Measurements from ENCODE around the gene RYR2. TPM values are rescaled to one million over a fixed set of nuclear protein-coding genes. Genes with fewer than 3 reads are reported as not detected.

The RYR2 gene
- total and polyA plus RNA-seq, 8 donors = 0.25 to 33.5 (median 2.5) TPM

DNA sequence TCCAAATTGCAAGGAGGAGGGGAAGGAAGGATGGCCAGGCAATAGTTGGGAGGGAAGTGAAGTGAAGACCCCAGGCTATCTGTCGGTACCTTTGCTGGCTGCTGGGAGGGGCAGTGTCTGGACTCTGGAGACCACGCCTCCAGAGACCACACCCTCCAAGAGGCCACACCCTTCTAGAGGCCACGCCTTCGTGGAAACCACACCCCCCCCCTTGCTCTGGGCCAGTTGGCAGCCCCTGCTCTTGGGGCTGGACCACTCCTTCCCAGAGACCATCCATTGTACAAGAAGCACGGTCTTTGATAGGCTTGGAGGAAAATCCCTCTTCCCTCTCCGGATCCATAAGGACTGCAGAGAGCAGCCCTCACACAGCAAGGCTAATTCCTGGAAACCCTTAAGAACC is 73.1 kb downstream of the RYR2 start:
- intact Hi-C loops (cut with DNase I; ENCODE audit: low total_unique reads) = no loop called here
- H3K27ac ChIP-seq = no peak overlapping the region
- 66 to 83% (median 69%) methylated on average over 5 to 6 of the region's 6 CpGs for WGBS, 5 donors
- H3K4me1 ChIP-seq = no peaks in the 10 kb centered on the region
- H3K9me3 ChIP-seq = no peaks in the 10 kb centered on the region
- no peaks in the 10 kb centered on the region for H3K36me3 ChIP-seq
- H3K27me3 ChIP-seq = no peaks in the 10 kb centered on the region
- TF ChIP-seq POLR2AphosphoS5 (IDR thresholded peaks at IDR 0.05) = no peak
- TF ChIP-seq, protein P1, sequence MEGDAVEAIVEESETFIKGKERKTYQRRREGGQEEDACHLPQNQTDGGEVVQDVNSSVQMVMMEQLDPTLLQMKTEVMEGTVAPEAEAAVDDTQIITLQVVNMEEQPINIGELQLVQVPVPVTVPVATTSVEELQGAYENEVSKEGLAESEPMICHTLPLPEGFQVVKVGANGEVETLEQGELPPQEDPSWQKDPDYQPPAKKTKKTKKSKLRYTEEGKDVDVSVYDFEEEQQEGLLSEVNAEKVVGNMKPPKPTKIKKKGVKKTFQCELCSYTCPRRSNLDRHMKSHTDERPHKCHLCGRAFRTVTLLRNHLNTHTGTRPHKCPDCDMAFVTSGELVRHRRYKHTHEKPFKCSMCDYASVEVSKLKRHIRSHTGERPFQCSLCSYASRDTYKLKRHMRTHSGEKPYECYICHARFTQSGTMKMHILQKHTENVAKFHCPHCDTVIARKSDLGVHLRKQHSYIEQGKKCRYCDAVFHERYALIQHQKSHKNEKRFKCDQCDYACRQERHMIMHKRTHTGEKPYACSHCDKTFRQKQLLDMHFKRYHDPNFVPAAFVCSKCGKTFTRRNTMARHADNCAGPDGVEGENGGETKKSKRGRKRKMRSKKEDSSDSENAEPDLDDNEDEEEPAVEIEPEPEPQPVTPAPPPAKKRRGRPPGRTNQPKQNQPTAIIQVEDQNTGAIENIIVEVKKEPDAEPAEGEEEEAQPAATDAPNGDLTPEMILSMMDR (IDR thresholded peaks at IDR 0.05) = no peak
- no peak for TF ChIP-seq EP300 (IDR thresholded peaks at IDR 0.05)
- TF ChIP-seq POLR2A (IDR thresholded peaks at IDR 0.05) = no peak
- no peak for DNase-seq
- no peak overlapping the region for H3K4me3 ChIP-seq

GRCh38 chr1:237119091-237119490 is 77.1 kb downstream of the RYR2 start:
- Histone ChIP-seq H3K4me3 (no peak overlapping the region), H3K27me3 (no peaks in the 10 kb centered on the region), H3K4me1 (no peaks in the 10 kb centered on the region), H3K9me3 (no peaks in the 10 kb centered on the region), H3K36me3 (no peaks in the 10 kb centered on the region), H3K27ac (no peak overlapping the region)
- WGBS, 5 donors = 79 to 90% (median 85%) methylated on average over 6 of the region's 6 CpGs
- no peak for TF ChIP-seq POLR2A (IDR thresholded peaks at IDR 0.05)
- TF ChIP-seq EP300 (IDR thresholded peaks at IDR 0.05) = no peak
- TF ChIP-seq POLR2AphosphoS5 (IDR thresholded peaks at IDR 0.05) = no peak
- TF ChIP-seq, protein P1 (IDR thresholded peaks at IDR 0.05) = no peak
- DNase-seq = no peak
- intact Hi-C loops (cut with DNase I; ENCODE audit: low total_unique reads) = no loop called here

DNA sequence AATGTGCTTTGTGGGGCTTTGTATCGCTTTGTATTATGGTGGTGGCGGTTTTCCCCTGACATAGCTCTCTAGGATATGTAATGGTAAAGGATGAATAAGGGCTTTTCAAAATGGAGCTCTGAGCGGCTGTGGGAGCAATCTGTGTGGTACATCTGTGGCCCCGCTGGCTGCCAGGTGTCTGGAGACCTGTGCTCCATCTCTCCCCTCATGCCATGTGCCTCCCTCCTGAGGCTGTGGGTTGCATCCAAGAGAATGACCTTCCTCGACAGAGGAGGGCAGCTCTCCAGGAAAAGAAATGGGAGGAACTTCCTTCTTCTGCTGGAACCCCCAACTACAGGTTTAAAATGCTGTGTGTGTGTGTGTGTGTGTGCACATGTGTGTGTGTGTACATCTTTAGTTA is 78.7 kb downstream of the RYR2 start:
- H3K4me3 ChIP-seq = no peak overlapping the region
- no peaks in the 10 kb centered on the region for H3K27me3 ChIP-seq
- intact Hi-C loops (cut with DNase I; ENCODE audit: low total_unique reads) = no loop called here
- no peak for DNase-seq
- WGBS, 5 donors = 75 to 88% (median 81%) methylated on average over 5 of the region's 5 CpGs
- H3K9me3 ChIP-seq = no peaks in the 10 kb centered on the region
- no peaks in the 10 kb centered on the region for H3K36me3 ChIP-seq
- TF ChIP-seq EP300 (IDR thresholded peaks at IDR 0.05) (no peak), POLR2A (IDR thresholded peaks at IDR 0.05) (no peak), POLR2AphosphoS5 (IDR thresholded peaks at IDR 0.05) (no peak)
- TF ChIP-seq, protein P1 (IDR thresholded peaks at IDR 0.05) = no peak
- H3K4me1 ChIP-seq = no peaks in the 10 kb centered on the region
- H3K27ac ChIP-seq = no peak overlapping the region

GRCh38 chr1:237124856-237125462 is 83.0 kb downstream of the RYR2 start:
- Histone ChIP-seq H3K9me3 (no peaks in the 10 kb centered on the region), H3K4me3 (no peak overlapping the region), H3K36me3 (no peaks in the 10 kb centered on the region), H3K4me1 (no peaks in the 10 kb centered on the region), H3K27me3 (no peaks in the 10 kb centered on the region), H3K27ac (no peak overlapping the region)
- WGBS, 5 donors = 63 to 78% (median 66%) methylated on average over 10 of the region's 10 CpGs
- intact Hi-C loops (cut with DNase I; ENCODE audit: low total_unique reads) = no loop called here
- no peak for DNase-seq
- TF ChIP-seq, protein P1 (IDR thresholded peaks at IDR 0.05) = peak in 2 of 7 experiments; percentile 28 to 38
- TF ChIP-seq EP300 (IDR thresholded peaks at IDR 0.05) = no peak
